K562 (cell line): ENCODE results near the gene JPT1. TPM values are rescaled to one million over a fixed set of nuclear protein-coding genes. Genes with fewer than 3 reads are reported as not detected.

ENCODE experiments used
- ATAC-seq: fragments of 200-7000 bp; cut with Tn5 transposase; 3 replicates; pipeline ENCODE4 v1.9.1; 2020; ENCODE audit warnings: moderate library complexity
- BruUV-seq: library from RNA; stranded (reverse); fragments of 400-500 nt; replicated peaks from 2 replicates; lab custom pipeline; 2021; lab: Mats Ljungman, UMichigan
- CTCF ChIA-PET: fragments of 300-600 bp; formaldehyde crosslinking; extraction: SDS; loops from one replicate; lab custom pipeline; 2021; ENCODE audit warnings: low intra/inter-chr PET ratio; lab: Yijun Ruan, JAX
- POLR2A ChIA-PET: fragments of 300-600, 350-650 bp; sonication (Branson Sonifier 250); formaldehyde crosslinking; extraction: SDS; loops from one replicate; lab custom pipeline; 2021; ENCODE audit warnings: antibody characterized with exemption, inconsistent platforms; lab: Yijun Ruan, JAX
- DNase-seq, 4 experiments: peaks; one replicate each; pipeline versions ENCODE4 v3.0.0 to v3.0.0-alpha.2; 2011 to 2018; ENCODE audit warnings: low spot score in 3 of 4, mixed read lengths in 3 of 4; ENCODE audit errors: extremely low read depth in 1 of 4
- FAIRE-seq: peaks from 2 replicates; lab custom pipeline; 2011; peaks lifted over from hg19 to GRCh38; lab: Jason Lieb, UNC
- H2AFZ ChIP-seq: 2 replicates; pipeline ENCODE4 v1.6.0; 2011; ENCODE audit warnings: low read depth, low read length, control low read depth, inconsistent platforms
- H3K27ac ChIP-seq: fragments of 200-600 bp; 3 replicates; pipeline ENCODE4 v1.8.0; 2011; ENCODE audit warnings: low read depth, mild to moderate bottlenecking, control low read depth, inconsistent platforms, low read length, moderate library complexity, mixed read lengths; ENCODE audit errors: extremely low read depth
- H3K27me3 ChIP-seq, 2 experiments: fragments of 300-600 bp in 1 of 2; 2 replicates in 1 of 2; 3 replicates in 1 of 2; pipeline versions ENCODE4 v1.6.0 to v1.8.0; 2011; ENCODE audit warnings: inconsistent platforms in 2 of 2, low read length in 2 of 2, mild to moderate bottlenecking in 1 of 2, mixed read lengths in 1 of 2, moderate library complexity in 1 of 2; ENCODE audit not compliant: control insufficient read depth in 2 of 2, insufficient read depth in 2 of 2
- H3K36me3 ChIP-seq: fragments of 300-600 bp; 3 replicates; pipeline ENCODE4 v1.8.0; 2011; ENCODE audit warnings: mild to moderate bottlenecking, low read length, inconsistent platforms; ENCODE audit not compliant: control insufficient read depth, insufficient read depth
- H3K4me1 ChIP-seq, 2 experiments: fragments of 200-600 bp in 1 of 2; replicated peaks in 1 of 2; 2 replicates in 1 of 2; 3 replicates in 1 of 2; pipeline versions ENCODE4 v1.5.1 to v1.8.0; 2011; ENCODE audit warnings: inconsistent platforms in 2 of 2, low read length in 2 of 2, mild to moderate bottlenecking in 1 of 2, mixed read lengths in 1 of 2, moderate library complexity in 1 of 2; ENCODE audit not compliant: control insufficient read depth in 2 of 2, insufficient read depth in 2 of 2
- H3K4me2 ChIP-seq: 2 replicates; pipeline ENCODE4 v1.6.1; 2011; ENCODE audit warnings: low read length, control low read depth, inconsistent platforms, mixed read lengths; ENCODE audit not compliant: insufficient read depth
- H3K4me3 ChIP-seq: fragments of 200-600 bp; sonication (generic), shearing (Covaris generic); 2 replicates; pipeline ENCODE4 v1.5.1; 2016; ENCODE audit warnings: control low read depth, inconsistent platforms
- H3K79me2 ChIP-seq: fragments of 200-600 bp; 3 replicates; pipeline ENCODE4 v1.8.0; 2011; ENCODE audit warnings: low read length, inconsistent platforms; ENCODE audit not compliant: control insufficient read depth, insufficient read depth
- H3K9ac ChIP-seq, 2 experiments: 2 replicates each; pipeline versions ENCODE4 v1.6.0 to v1.6.1; 2011; ENCODE audit warnings: low read depth in 2 of 2, low read length in 2 of 2, control low read depth in 1 of 2, inconsistent platforms in 1 of 2, mild to moderate bottlenecking in 1 of 2, mixed read lengths in 1 of 2; ENCODE audit not compliant: insufficient read depth in 1 of 2
- H3K9me1 ChIP-seq: one replicate; pipeline ENCODE4 v1.6.0; 2011; ENCODE audit warnings: inconsistent platforms, mild to moderate bottlenecking, low read length, moderate library complexity; ENCODE audit not compliant: control insufficient read depth, insufficient read depth
- H3K9me3 ChIP-seq: replicated peaks from 2 replicates; pipeline ENCODE4 v1.5.1; 2011; ENCODE audit warnings: low read depth, low read length, inconsistent platforms; ENCODE audit not compliant: control insufficient read depth, insufficient read depth
- H4K20me1 ChIP-seq: replicated peaks from 2 replicates; pipeline ENCODE4 v1.6.1; 2011; ENCODE audit warnings: low read length, inconsistent platforms, mixed read lengths; ENCODE audit not compliant: control insufficient read depth, insufficient read depth
- ARHGAP35 ChIP-seq: fragments of 450-650 bp; IDR thresholded peaks from 2 replicates; pipeline ENCODE4 v1.6.1; 2018; ENCODE audit not compliant: partially characterized antibody
- CAMTA2 ChIP-seq: fragments of 250-450 bp; sonication (Bioruptor Pico); conservative IDR thresholded peaks from 2 replicates; pipeline ENCODE4 v1.5.1; 2022
- EP400 ChIP-seq: fragments of 450-650 bp; IDR thresholded peaks from 2 replicates; pipeline ENCODE4 v1.6.1; 2017; ENCODE audit warnings: antibody characterized with exemption, mild to moderate bottlenecking, moderate library complexity
- GABPB2 ChIP-seq: fragments of 250-450 bp; sonication (Bioruptor Pico); conservative IDR thresholded peaks from 2 replicates; pipeline ENCODE4 v1.5.1; 2021; ENCODE audit warnings: mild to moderate bottlenecking
- HNRNPLL ChIP-seq: fragments of 200-400 bp; formaldehyde crosslinking; IDR thresholded peaks from 2 replicates; pipeline ENCODE4 v1.6.1; 2017; ENCODE audit warnings: low read length, low read depth, mild to moderate bottlenecking; ENCODE audit not compliant: poor library complexity, severe bottlenecking
- KLF13 ChIP-seq: fragments of 450-650 bp; IDR thresholded peaks from 2 replicates; pipeline ENCODE4 v1.6.1; 2016; ENCODE audit warnings: missing genetic modification characterization, low read depth, mild to moderate bottlenecking, missing compliant biosample characterization, moderate library complexity, borderline replicate concordance
- MYC ChIP-seq, 2 experiments: fragments of 250-450 bp in 1 of 2; sonication (Bioruptor Pico) in 1 of 2; IDR thresholded peaks; 2 replicates each; pipeline versions ENCODE4 v1.5.1 to v1.6.1; 2012 to 2021; ENCODE audit warnings: low read depth in 2 of 2, borderline replicate concordance in 1 of 2, improper control_type of control experiment in 1 of 2, low read length in 1 of 2, mild to moderate bottlenecking in 1 of 2, moderate library complexity in 1 of 2
- SIN3A ChIP-seq, 2 experiments: fragments of 150-350 bp in 1 of 2; IDR thresholded peaks; 2 replicates each; pipeline ENCODE4 v1.6.1; 2011 to 2016; ENCODE audit warnings: borderline replicate concordance in 2 of 2, low read depth in 2 of 2, low read length in 2 of 2, mild to moderate bottlenecking in 2 of 2, moderate library complexity in 2 of 2; ENCODE audit not compliant: control insufficient read depth in 1 of 2
- ZNF133 ChIP-seq: fragments of 250-450 bp; sonication (Bioruptor Pico); IDR thresholded peaks from 2 replicates; pipeline ENCODE4 v1.4.0; 2020; ENCODE audit warnings: mild to moderate bottlenecking
- ZNF239 ChIP-seq: fragments of 250-450 bp; sonication (Bioruptor Pico); IDR thresholded peaks from 2 replicates; pipeline ENCODE4 v1.4.0; 2020; ENCODE audit warnings: mild to moderate bottlenecking
- ZNF436 ChIP-seq: fragments of 250-450, 450-650 bp; sonication (Bioruptor Pico); formaldehyde crosslinking; IDR thresholded peaks from 2 replicates; pipeline ENCODE4 v1.7.0; 2020; ENCODE audit warnings: mild to moderate bottlenecking
- WGBS: fragments of 100-300 bp; shearing (Covaris generic); methylation state at CpG from one replicate; pipeline ENCODE4 v1.1.6; 2016; ENCODE audit warnings: low coverage, mixed read lengths; ENCODE audit not compliant: insufficient coverage; ENCODE audit errors: missing lambda C conversion rate; 5-methylcytosine and 5-hydroxymethylcytosine counted together
- in situ Hi-C: fragments of 300-500 bp; cut with MboI; formaldehyde crosslinking; loops from 4 replicates; pipeline ENCODE4 v1.15.0; 2018; ENCODE audit warnings: inconsistent platforms, mixed read lengths
- intact Hi-C: fragments of 100-400 bp; cut with micrococcal nuclease; formaldehyde crosslinking; loops from 2 replicates; pipeline ENCODE4 v1.14.2; 2022
- polyA plus RNA-seq, 8 experiments: library from polyadenylated mRNA; depleted of rRNA in 4 of 8; stranded (reverse) in 5 of 8; unstranded in 3 of 8; fragments of >200 nt; fragmentation: Nextera tagmentation in 2 of 8; fragmentation: Illumina TruSeq in 1 of 8; extraction: Ambion mirVana in 2 of 8; extraction: Trizol in 1 of 8; gene quantifications; 2 replicates each; pipeline versions ENCODE4 v1.2.1 to v1.2.3, GENCODE V29; 2011 to 2014; ENCODE audit warnings: inconsistent platforms in 1 of 8, missing spikeins in 1 of 8
- total RNA-seq, 7 experiments: library from RNA; depleted of rRNA in 6 of 7; stranded (reverse); fragments of >200 nt in 6 of 7; fragmentation: Illumina TruSeq in 2 of 7; extraction: Trizol in 2 of 7; gene quantifications; 2 replicates each; pipeline versions ENCODE4 v1.2.1 to v1.2.3, GENCODE V29; 2011 to 2021; ENCODE audit warnings: low replicate concordance in 1 of 7
- TF ChIP-seq, protein P1 (sequence below): IDR thresholded peaks from 2 replicates; pipeline ENCODE4 v1.6.1; 2016; ENCODE audit warnings: missing genetic modification characterization, missing compliant biosample characterization
- TF ChIP-seq, protein P2 (sequence below): fragments of 450-650 bp; formaldehyde crosslinking; IDR thresholded peaks from 2 replicates; pipeline ENCODE4 v1.4.0; 2022; ENCODE audit warnings: missing genetic modification characterization
- TF ChIP-seq, protein P3 (sequence below), 2 experiments: fragments of 250-450 bp in 1 of 2; fragments of 450-650 bp in 1 of 2; sonication (Bioruptor Pico) in 1 of 2; IDR thresholded peaks; 2 replicates each; pipeline versions ENCODE4 v1.6.1 to v1.8.0; 2016 to 2021; ENCODE audit warnings: mild to moderate bottlenecking in 2 of 2, moderate library complexity in 2 of 2, missing compliant biosample characterization in 1 of 2, missing genetic modification characterization in 1 of 2

JPT1 gene
- total and polyA plus RNA-seq, 9 of the 15 experiments (the other 6 are each of a cell fraction or from before 2014, with no cell fraction given) = 56.7 to 292 (median 144) TPM

DNA sequence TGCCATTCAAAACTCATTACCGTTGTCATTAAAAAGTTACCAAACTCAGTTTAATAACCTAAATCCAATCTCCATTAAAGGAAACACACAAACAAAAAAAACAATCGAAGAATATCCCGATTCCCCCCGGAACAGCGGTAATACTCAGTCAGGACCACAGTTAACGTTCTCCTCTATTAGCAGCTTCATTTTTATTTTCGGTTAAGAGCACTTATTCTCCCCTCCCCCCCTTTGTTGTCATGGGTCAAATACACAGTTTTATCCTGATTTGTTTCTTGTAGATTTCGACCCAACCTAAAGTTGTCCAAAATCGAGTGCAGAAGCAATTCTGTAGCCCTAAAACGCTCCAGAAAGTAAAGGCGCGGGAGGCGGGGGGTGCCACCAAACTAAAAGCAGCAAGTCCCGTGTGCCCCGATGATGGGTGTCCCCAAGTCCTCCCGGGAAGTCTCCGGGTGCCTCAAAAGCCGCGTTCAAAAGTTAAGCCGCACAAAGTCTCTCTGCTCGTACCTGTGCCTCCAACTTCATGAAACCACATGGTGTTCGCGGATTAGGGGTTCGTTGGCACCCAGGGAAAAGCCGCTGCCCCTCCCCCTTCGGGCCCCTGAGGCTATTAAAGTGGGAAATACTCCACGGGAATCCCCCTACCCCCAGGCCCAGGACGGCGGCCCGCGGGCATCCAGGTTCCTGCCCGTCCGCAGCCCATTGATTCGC is 27.5 kb upstream of the JPT1 start:
- Histone ChIP-seq H3K9ac (peak overlapping the region; percentile 94 to 99), H4K20me1 (no peaks in the 10 kb centered on the region), H3K9me3 (no peaks in the 10 kb centered on the region), H3K4me3 (peak overlapping the region; percentile 100), H3K4me2 (peak overlapping the region; percentile 86), H3K27ac (peak overlapping the region; percentile 100), H3K27me3 (no peaks in the 10 kb centered on the region), H3K4me1 (peaks cover 18 to 26% of the 10 kb centered on the region in 2 experiments; a peak in 4 of 5 replicates), H3K79me2 (peaks cover 67% of the 10 kb centered on the region), H3K9me1 (no peaks in the 10 kb centered on the region), H3K36me3 (peaks cover 41% of the 10 kb centered on the region), H2AFZ (no peak overlapping the region)
- in situ Hi-C loops (no loop called here), intact Hi-C loops (loop anchor here (5.0 kb wide), 1 partner anchor 49 kb away; the partner anchor contains the start of gene NT5C)
- FAIRE-seq = peak; percentile 26
- peak; percentile 13 to 59 (median 52) for DNase-seq
- under 1% methylated on average over 25 of the region's 34 CpGs for WGBS
- ChIA-PET CTCF (no interaction called here), POLR2A (interaction anchor here (1.1 to 2.4 kb wide), 5 partner anchors 9 to 169 kb away, joined by 3 to 14 read pairs (median 7); partner anchors contain the start of gene MRPL58)
- ATAC-seq = peak; percentile 28
- BruUV-seq = TSS peak; percentile 56
- TF ChIP-seq ZNF436 (CRISPR knock-in tag) (no peak), SIN3A (IDR thresholded peaks at IDR 0.05; ENCODE audit: borderline replicate concordance in 2 of 2, control insufficient read depth in 1 of 2, low read depth in 2 of 2, low read length in 2 of 2) (peak in 1 of 2 experiments; percentile 48; a peak in 1 of 4 replicates), EP400 (no peak), MYC (IDR thresholded peaks at IDR 0.05; ENCODE audit: low read depth, low read length) (peak; percentile 15; the same call in 1 of the 2 replicates), MYC (CRISPR knock-in tag; IDR thresholded peaks at IDR 0.05; ENCODE audit: borderline replicate concordance, low read depth) (0 out of 2 replicates have a peak, but pooled peaks have one; percentile 36), HNRNPLL (no peak), KLF13 (no peak), ARHGAP35 (no peak), CAMTA2 (CRISPR knock-in tag) (no peak), GABPB2 (no peak), ZNF133 (CRISPR knock-in tag) (no peak), ZNF239 (no peak)
- TF ChIP-seq, protein P1, sequence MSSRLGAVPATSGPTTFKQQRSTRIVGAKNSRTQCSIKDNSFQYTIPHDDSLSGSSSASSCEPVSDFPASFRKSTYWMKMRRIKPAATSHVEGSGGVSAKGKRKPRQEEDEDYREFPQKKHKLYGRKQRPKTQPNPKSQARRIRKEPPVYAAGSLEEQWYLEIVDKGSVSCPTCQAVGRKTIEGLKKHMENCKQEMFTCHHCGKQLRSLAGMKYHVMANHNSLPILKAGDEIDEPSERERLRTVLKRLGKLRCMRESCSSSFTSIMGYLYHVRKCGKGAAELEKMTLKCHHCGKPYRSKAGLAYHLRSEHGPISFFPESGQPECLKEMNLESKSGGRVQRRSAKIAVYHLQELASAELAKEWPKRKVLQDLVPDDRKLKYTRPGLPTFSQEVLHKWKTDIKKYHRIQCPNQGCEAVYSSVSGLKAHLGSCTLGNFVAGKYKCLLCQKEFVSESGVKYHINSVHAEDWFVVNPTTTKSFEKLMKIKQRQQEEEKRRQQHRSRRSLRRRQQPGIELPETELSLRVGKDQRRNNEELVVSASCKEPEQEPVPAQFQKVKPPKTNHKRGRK = no peak
- TF ChIP-seq, protein P2, sequence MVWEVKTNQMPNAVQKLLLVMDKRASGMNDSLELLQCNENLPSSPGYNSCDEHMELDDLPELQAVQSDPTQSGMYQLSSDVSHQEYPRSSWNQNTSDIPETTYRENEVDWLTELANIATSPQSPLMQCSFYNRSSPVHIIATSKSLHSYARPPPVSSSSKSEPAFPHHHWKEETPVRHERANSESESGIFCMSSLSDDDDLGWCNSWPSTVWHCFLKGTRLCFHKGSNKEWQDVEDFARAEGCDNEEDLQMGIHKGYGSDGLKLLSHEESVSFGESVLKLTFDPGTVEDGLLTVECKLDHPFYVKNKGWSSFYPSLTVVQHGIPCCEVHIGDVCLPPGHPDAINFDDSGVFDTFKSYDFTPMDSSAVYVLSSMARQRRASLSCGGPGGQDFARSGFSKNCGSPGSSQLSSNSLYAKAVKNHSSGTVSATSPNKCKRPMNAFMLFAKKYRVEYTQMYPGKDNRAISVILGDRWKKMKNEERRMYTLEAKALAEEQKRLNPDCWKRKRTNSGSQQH = no peak
- TF ChIP-seq, protein P3, sequence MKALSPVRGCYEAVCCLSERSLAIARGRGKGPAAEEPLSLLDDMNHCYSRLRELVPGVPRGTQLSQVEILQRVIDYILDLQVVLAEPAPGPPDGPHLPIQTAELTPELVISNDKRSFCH (CRISPR knock-in tag; IDR thresholded peaks at IDR 0.05) = no peak
- TF ChIP-seq, protein P3 (tag; IDR thresholded peaks at IDR 0.05) = no peak
